ENCODE data around the gene EFNA5. TPM values are rescaled to one million over a fixed set of nuclear protein-coding genes. Genes with fewer than 3 reads are reported as not detected.
A peak's percentile ranks its signal among the peaks of the same experiment; 100 is the strongest.

The EFNA5 gene
- polyA plus RNA-seq (2013, experiment 1 of 2): 29.1 TPM
- polyA plus RNA-seq (2013, experiment 2 of 2): 27.0 TPM

DNA sequence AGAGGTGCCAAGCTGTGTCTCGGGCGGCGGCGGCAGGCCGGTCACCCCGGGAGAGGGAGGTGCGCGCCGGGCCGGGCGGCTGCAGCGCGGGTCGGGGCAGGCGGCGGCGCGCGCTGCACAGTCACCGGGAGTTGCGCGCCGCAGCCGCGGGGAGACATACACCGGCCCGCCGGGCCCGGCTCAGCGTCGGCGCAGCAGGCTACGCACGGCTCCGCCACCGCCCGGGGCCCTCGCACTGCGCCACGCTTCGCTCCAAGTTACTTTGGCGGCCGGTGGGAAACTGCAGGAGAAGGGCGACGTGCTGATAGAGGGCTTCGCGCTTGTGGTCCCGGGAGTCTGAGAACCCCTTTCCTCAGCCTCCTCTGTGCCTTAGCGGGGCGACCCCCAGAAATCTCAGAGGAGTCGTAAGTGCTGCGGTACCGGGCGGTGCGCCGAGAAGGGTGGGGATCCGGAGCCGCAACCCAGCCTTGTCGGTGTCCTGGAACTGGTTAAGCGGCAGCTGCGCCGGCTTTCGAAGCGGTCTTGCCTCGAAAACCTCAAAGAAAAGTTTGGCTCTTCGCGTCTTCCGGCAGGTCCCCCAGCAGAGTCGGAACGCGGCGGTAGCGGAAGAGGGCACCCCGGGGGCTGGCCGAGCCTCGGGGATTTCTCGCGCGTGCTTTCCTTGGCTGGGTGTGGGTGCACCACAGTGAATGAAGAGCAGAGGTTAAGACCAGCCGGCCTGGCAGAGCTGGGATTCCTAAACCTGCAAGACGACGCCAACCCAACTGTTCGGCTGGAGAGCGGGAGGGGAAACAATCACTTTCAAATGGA, at the start of gene EFNA5:
TSS of gene EFNA5 (minus strand) at position 6 of the 810 bp plus-strand sequence.
- H3K4ac ChIP-seq (ENCODE audit: low read depth, low read length): peak within 1 kb of the TSS; percentile 92
- H3K56ac ChIP-seq (ENCODE audit: low read length): peak within 1 kb of the TSS; percentile 91
- peaks cover 28% of the 10 kb centered on the region for H3K79me2 ChIP-seq (ENCODE audit: control insufficient read depth, insufficient read depth, low read length)
- H4K5ac ChIP-seq (ENCODE audit: low read length): no peak within 1 kb of the TSS
- H3K18ac ChIP-seq (ENCODE audit: low read length): peak within 1 kb of the TSS; percentile 46
- H3K79me1 ChIP-seq (ENCODE audit: low read length): no peaks in the 10 kb centered on the region
- peak within 1 kb of the TSS; percentile 69 for H3K4me2 ChIP-seq (ENCODE audit: low read length)
- H3K23ac ChIP-seq (ENCODE audit: low read length): peak within 1 kb of the TSS; percentile 51
- no peaks in the 10 kb centered on the region for H3K27me3 ChIP-seq (ENCODE audit: insufficient read depth, low read length, poor library complexity)
- no peaks in the 10 kb centered on the region for H3K36me3 ChIP-seq (ENCODE audit: control insufficient read depth, insufficient read depth, low read length)
- peak; percentile 81 for DNase-seq
- no CpG with 5 or more reads among the region's 84 CpGs for WGBS (ENCODE audit: extremely low coverage, insufficient coverage, low lambda C conversion rate)
- H3K27ac ChIP-seq (ENCODE audit: low read depth, low read length): peak within 1 kb of the TSS; percentile 94
- H3K9ac ChIP-seq (ENCODE audit: low read length): peak within 1 kb of the TSS; percentile 87
- no peak within 1 kb of the TSS for H2AK5ac ChIP-seq (ENCODE audit: low read length)
- H2BK15ac ChIP-seq (replicated peaks; ENCODE audit: low read depth): no peak within 1 kb of the TSS
- no peaks in the 10 kb centered on the region for H3K4me1 ChIP-seq (ENCODE audit: control insufficient read depth, low read depth, low read length)
- peak within 1 kb of the TSS; percentile 63 for H3K4me3 ChIP-seq (ENCODE audit: low read length)
- no peak within 1 kb of the TSS for H4K8ac ChIP-seq (ENCODE audit: low read depth, low read length)
- peak within 1 kb of the TSS; percentile 59 for H2BK5ac ChIP-seq (ENCODE audit: low read length)
- H2BK120ac ChIP-seq (ENCODE audit: low read depth, low read length): peak within 1 kb of the TSS; percentile 56

DNA sequence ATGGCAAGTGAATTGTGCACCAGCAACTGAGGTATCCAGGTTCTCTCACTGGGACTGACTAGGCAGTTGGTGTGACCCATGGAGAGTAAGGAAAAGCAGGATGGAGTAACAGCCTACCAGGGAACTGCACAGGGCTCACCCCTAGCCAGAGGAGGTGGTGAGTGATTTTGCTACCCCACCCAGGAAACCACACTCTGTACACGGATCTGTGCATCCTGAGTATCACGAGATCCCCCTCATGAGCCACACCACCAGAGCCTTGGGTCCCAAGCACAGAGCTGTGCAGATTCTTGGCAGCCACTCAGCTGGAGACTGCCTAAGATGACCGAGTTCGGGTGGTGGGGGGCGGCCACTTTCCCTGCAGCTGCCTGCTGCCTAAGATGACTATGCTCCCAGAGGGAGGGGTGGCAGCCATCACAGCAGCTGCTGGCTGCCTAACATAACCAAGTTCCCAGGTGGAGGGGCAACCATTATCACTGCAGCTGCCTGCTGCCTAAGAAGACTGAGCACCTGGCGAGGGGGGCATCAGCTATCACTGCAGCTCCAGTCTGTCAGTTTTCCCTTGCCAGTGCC, 48.4 kb upstream of the EFNA5 start:
- Histone ChIP-seq H3K9ac (ENCODE audit: low read length) (no peak overlapping the region), H3K4me2 (ENCODE audit: low read length) (no peak overlapping the region), H2BK120ac (ENCODE audit: low read depth, low read length) (no peak overlapping the region), H3K4me1 (ENCODE audit: control insufficient read depth, low read depth, low read length) (no peaks in the 10 kb centered on the region), H2AK5ac (ENCODE audit: low read length) (no peak overlapping the region), H4K8ac (ENCODE audit: low read depth, low read length) (no peak overlapping the region), H3K79me1 (ENCODE audit: low read length) (no peaks in the 10 kb centered on the region), H3K4me3 (ENCODE audit: low read length) (no peak overlapping the region), H3K23ac (ENCODE audit: low read length) (no peak overlapping the region), H3K4ac (ENCODE audit: low read depth, low read length) (no peak overlapping the region), H3K27ac (ENCODE audit: low read depth, low read length) (no peak overlapping the region), H3K27me3 (ENCODE audit: insufficient read depth, low read length, poor library complexity) (no peaks in the 10 kb centered on the region), H2BK5ac (ENCODE audit: low read length) (no peak overlapping the region), H2BK15ac (replicated peaks; ENCODE audit: low read depth) (no peak overlapping the region), H3K56ac (ENCODE audit: low read length) (no peak overlapping the region), H3K79me2 (ENCODE audit: control insufficient read depth, insufficient read depth, low read length) (no peaks in the 10 kb centered on the region), H3K18ac (ENCODE audit: low read length) (no peak overlapping the region), H3K36me3 (ENCODE audit: control insufficient read depth, insufficient read depth, low read length) (no peaks in the 10 kb centered on the region), H4K5ac (ENCODE audit: low read length) (no peak overlapping the region)
- no peak for DNase-seq
- no CpG with 5 or more reads among the region's 6 CpGs for WGBS (ENCODE audit: extremely low coverage, insufficient coverage, low lambda C conversion rate)

DNA sequence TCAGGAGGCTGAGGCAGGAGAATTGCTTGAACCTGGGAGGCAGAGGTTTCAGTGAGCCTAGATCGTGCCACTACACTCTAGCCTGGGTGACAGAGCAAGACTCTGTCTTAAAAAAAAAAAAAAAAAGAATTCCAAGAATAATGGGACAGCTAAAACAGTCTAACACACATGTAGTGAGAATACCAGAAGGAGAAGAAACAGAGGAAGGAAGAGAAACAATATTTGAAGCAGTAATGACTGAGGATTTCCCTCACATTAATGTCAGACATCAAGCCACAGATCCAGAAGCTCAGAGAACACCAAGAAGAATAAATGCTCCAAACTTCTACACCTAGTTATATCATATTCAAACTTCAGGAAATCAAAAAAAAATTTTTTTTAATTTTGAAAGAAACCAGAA, 47.1 kb upstream of the EFNA5 start:
- H2BK120ac ChIP-seq (ENCODE audit: low read depth, low read length): no peak overlapping the region
- no peaks in the 10 kb centered on the region for H3K79me2 ChIP-seq (ENCODE audit: control insufficient read depth, insufficient read depth, low read length)
- no peak overlapping the region for H4K5ac ChIP-seq (ENCODE audit: low read length)
- H3K79me1 ChIP-seq (ENCODE audit: low read length): no peaks in the 10 kb centered on the region
- no peak overlapping the region for H3K4me3 ChIP-seq (ENCODE audit: low read length)
- no peaks in the 10 kb centered on the region for H3K27me3 ChIP-seq (ENCODE audit: insufficient read depth, low read length, poor library complexity)
- no peak overlapping the region for H3K27ac ChIP-seq (ENCODE audit: low read depth, low read length)
- no peak overlapping the region for H3K4ac ChIP-seq (ENCODE audit: low read depth, low read length)
- H3K23ac ChIP-seq (ENCODE audit: low read length): no peak overlapping the region
- no peaks in the 10 kb centered on the region for H3K4me1 ChIP-seq (ENCODE audit: control insufficient read depth, low read depth, low read length)
- H4K8ac ChIP-seq (ENCODE audit: low read depth, low read length): no peak overlapping the region
- no peak overlapping the region for H2BK5ac ChIP-seq (ENCODE audit: low read length)
- no CpG with 5 or more reads among the region's 1 CpG for WGBS (ENCODE audit: extremely low coverage, insufficient coverage, low lambda C conversion rate)
- no peak for DNase-seq
- H3K36me3 ChIP-seq (ENCODE audit: control insufficient read depth, insufficient read depth, low read length): no peaks in the 10 kb centered on the region
- no peak overlapping the region for H2AK5ac ChIP-seq (ENCODE audit: low read length)
- H3K18ac ChIP-seq (ENCODE audit: low read length): no peak overlapping the region
- H3K4me2 ChIP-seq (ENCODE audit: low read length): no peak overlapping the region
- H3K9ac ChIP-seq (ENCODE audit: low read length): no peak overlapping the region
- H2BK15ac ChIP-seq (replicated peaks; ENCODE audit: low read depth): no peak overlapping the region
- H3K56ac ChIP-seq (ENCODE audit: low read length): no peak overlapping the region

DNA sequence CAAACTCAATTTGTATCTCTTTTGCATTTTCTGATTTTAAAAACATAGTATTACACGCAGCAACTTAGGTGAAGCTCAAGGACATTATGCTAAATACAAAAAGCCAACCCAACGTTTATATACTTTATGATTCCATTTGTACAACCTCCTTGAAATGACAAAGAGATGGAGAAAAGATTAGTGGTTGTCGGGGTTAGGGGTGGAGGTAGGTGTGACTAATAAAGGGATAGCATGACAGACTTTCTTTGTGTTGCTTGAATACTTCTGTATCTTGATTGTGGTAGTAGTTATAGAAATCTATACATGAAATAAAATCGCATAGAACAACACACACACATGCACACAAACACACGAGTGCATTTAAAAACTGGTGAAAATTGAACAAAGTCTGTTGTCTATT, 42.5 kb upstream of the EFNA5 start:
- Histone ChIP-seq H3K27me3 (ENCODE audit: insufficient read depth, low read length, poor library complexity) (no peaks in the 10 kb centered on the region), H3K4me1 (ENCODE audit: control insufficient read depth, low read depth, low read length) (no peaks in the 10 kb centered on the region), H4K5ac (ENCODE audit: low read length) (no peak overlapping the region), H3K56ac (ENCODE audit: low read length) (no peak overlapping the region), H3K4ac (ENCODE audit: low read depth, low read length) (no peak overlapping the region), H2AK5ac (ENCODE audit: low read length) (no peak overlapping the region), H3K79me2 (ENCODE audit: control insufficient read depth, insufficient read depth, low read length) (no peaks in the 10 kb centered on the region), H3K23ac (ENCODE audit: low read length) (no peak overlapping the region), H2BK120ac (ENCODE audit: low read depth, low read length) (no peak overlapping the region), H3K9ac (ENCODE audit: low read length) (no peak overlapping the region), H3K4me2 (ENCODE audit: low read length) (no peak overlapping the region), H2BK5ac (ENCODE audit: low read length) (no peak overlapping the region), H3K36me3 (ENCODE audit: control insufficient read depth, insufficient read depth, low read length) (no peaks in the 10 kb centered on the region), H3K18ac (ENCODE audit: low read length) (no peak overlapping the region), H3K79me1 (ENCODE audit: low read length) (no peaks in the 10 kb centered on the region), H3K27ac (ENCODE audit: low read depth, low read length) (no peak overlapping the region), H3K4me3 (ENCODE audit: low read length) (no peak overlapping the region), H4K8ac (ENCODE audit: low read depth, low read length) (no peak overlapping the region), H2BK15ac (replicated peaks; ENCODE audit: low read depth) (no peak overlapping the region)
- no CpG with 5 or more reads among the region's 5 CpGs for WGBS (ENCODE audit: extremely low coverage, insufficient coverage, low lambda C conversion rate)
- DNase-seq: no peak

DNA sequence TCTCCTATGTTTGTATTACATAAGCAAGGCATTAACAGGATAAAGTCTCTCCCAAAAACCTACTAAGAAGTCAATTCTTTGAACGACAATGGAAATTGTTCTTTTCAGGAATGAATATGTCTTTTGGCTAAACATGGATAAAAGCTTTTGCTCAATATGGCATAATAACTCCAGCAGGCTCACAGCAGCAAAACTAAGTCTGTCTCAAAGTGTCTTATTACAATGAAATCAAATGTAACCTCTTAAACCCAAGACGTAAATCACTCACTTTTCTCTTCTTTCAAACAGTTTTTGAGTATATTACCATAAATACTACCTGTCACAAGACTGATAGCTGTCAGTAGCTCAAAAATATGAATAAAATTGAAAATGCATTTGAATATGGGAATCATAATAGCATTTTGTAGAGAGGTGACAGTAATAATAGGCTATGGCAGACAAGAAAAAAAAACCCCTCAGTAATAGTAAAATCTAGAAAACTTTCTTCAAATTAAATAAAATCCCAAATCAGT, 41.7 kb upstream of the EFNA5 start:
- Histone ChIP-seq H2BK15ac (replicated peaks; ENCODE audit: low read depth) (no peak overlapping the region), H3K56ac (ENCODE audit: low read length) (no peak overlapping the region), H2BK5ac (ENCODE audit: low read length) (no peak overlapping the region), H3K4me3 (ENCODE audit: low read length) (no peak overlapping the region), H3K36me3 (ENCODE audit: control insufficient read depth, insufficient read depth, low read length) (no peaks in the 10 kb centered on the region), H3K79me1 (ENCODE audit: low read length) (no peaks in the 10 kb centered on the region), H4K5ac (ENCODE audit: low read length) (no peak overlapping the region), H2AK5ac (ENCODE audit: low read length) (no peak overlapping the region), H3K79me2 (ENCODE audit: control insufficient read depth, insufficient read depth, low read length) (no peaks in the 10 kb centered on the region), H3K9ac (ENCODE audit: low read length) (no peak overlapping the region), H3K23ac (ENCODE audit: low read length) (no peak overlapping the region), H3K18ac (ENCODE audit: low read length) (no peak overlapping the region), H3K4me2 (ENCODE audit: low read length) (no peak overlapping the region), H3K27me3 (ENCODE audit: insufficient read depth, low read length, poor library complexity) (no peaks in the 10 kb centered on the region), H2BK120ac (ENCODE audit: low read depth, low read length) (no peak overlapping the region), H3K4me1 (ENCODE audit: control insufficient read depth, low read depth, low read length) (no peaks in the 10 kb centered on the region), H3K27ac (ENCODE audit: low read depth, low read length) (no peak overlapping the region), H4K8ac (ENCODE audit: low read depth, low read length) (no peak overlapping the region), H3K4ac (ENCODE audit: low read depth, low read length) (no peak overlapping the region)
- no peak for DNase-seq
- no CpG with 5 or more reads among the region's 2 CpGs for WGBS (ENCODE audit: extremely low coverage, insufficient coverage, low lambda C conversion rate)

All from mesendoderm (in vitro differentiated cells).